ENCODE results near the gene TALDO1. TPM values are rescaled to one million over a fixed set of nuclear protein-coding genes. Genes with fewer than 3 reads are reported as not detected.

TALDO1 gene
- total and polyA plus RNA-seq, 3 donors from 2014 or later, result 84.8 to 88.1 (median 86.6) TPM

DNA sequence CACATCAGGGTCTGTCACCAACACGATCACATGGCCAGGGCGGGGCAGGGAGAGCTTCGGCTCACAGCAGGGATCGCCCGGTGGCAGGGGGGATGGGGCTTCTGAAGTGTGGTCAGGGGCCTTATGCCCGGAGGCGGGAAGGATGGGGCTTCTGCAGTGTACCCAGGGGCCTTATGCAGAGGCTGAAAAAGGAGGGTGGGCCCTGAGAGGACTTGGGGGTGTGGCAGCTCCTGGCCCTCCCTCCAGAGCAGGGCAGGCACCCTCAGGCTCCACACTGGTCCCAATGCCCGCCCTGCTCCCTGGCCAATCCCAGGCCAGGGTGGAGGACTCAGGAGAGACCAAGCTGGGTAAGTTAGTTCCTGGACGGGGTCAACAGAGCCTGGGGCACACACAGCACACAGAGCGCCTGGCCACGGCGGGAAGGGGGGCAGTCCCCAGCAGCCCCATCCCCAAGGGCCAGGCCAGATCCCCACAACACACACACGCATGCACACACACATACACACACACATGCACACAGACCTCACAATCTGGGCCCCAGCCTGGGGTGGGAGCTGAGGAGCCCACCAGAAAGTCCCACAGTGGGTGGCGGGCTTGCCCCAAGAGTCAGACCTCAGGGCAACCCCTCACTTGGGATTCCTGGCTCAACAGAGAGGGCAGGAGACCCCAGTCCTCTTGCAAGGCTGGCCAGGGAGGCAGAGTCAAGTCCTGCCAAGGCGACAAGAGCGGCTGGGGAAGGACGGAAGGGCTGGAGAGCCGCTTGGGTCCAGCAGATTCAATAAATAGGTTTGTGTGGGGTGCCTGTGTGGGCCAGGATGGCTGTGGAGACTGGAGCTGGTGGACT is 43.7 kb downstream of the TALDO1 start:
- H3K27ac ChIP-seq, result no peak overlapping the region
- H3K4me1 ChIP-seq, result peaks cover 15% of the 10 kb centered on the region
- WGBS, 2 donors, result 66 to 74% methylated on average over 6 to 18 of the region's 18 CpGs
- no peaks in the 10 kb centered on the region for H3K9me3 ChIP-seq
- H3K27me3 ChIP-seq, result no peaks in the 10 kb centered on the region
- TF ChIP-seq CTCF (IDR thresholded peaks at IDR 0.05) (no peak), POLR2A (IDR thresholded peaks at IDR 0.05) (no peak)
- H3K4me3 ChIP-seq, result no peak overlapping the region
- intact Hi-C loops (cut with DNase I; ENCODE audit: low total_unique reads), result no loop called here
- H3K36me3 ChIP-seq (ENCODE audit: low read depth, missing control alignments), result no peaks in the 10 kb centered on the region
- no peak for DNase-seq

- intact Hi-C loops (cut with DNase I; ENCODE audit: low total_unique reads), result no loop called here
- H3K4me3 ChIP-seq, result no peak overlapping the region
- H3K9me3 ChIP-seq, result no peaks in the 10 kb centered on the region
- DNase-seq, result no peak
- TF ChIP-seq CTCF (IDR thresholded peaks at IDR 0.05), result no peak
- no peak for TF ChIP-seq POLR2A (IDR thresholded peaks at IDR 0.05)
- WGBS, 2 donors, result 93 to 97% methylated on average over 11 to 49 of the region's 49 CpGs
- peaks cover 19% of the 10 kb centered on the region for H3K4me1 ChIP-seq
- no peaks in the 10 kb centered on the region for H3K36me3 ChIP-seq (ENCODE audit: low read depth, missing control alignments)
- no peaks in the 10 kb centered on the region for H3K27me3 ChIP-seq
- no peak overlapping the region for H3K27ac ChIP-seq
Measured at GRCh38 chr11:791658-792534, 44.6 kb downstream of the TALDO1 start.

- no peaks in the 10 kb centered on the region for H3K9me3 ChIP-seq
- no peak for TF ChIP-seq POLR2A (IDR thresholded peaks at IDR 0.05)
- no peak for TF ChIP-seq CTCF (IDR thresholded peaks at IDR 0.05)
- H3K4me3 ChIP-seq, result no peak overlapping the region
- H3K27me3 ChIP-seq, result no peaks in the 10 kb centered on the region
- DNase-seq, result no peak
- intact Hi-C loops (cut with DNase I; ENCODE audit: low total_unique reads), result no loop called here
- WGBS, 2 donors, result 93 to 94% methylated on average over 6 to 13 of the region's 15 CpGs
- peaks cover 23% of the 10 kb centered on the region for H3K4me1 ChIP-seq
- H3K27ac ChIP-seq, result no peak overlapping the region
- H3K36me3 ChIP-seq (ENCODE audit: low read depth, missing control alignments), result no peaks in the 10 kb centered on the region
Measured at GRCh38 chr11:792535-792821, 45.2 kb downstream of the TALDO1 start.

GRCh38 chr11:792873-793272 is 45.6 kb downstream of the TALDO1 start:
- intact Hi-C loops (cut with DNase I; ENCODE audit: low total_unique reads), result no loop called here
- Histone ChIP-seq H3K27me3 (no peaks in the 10 kb centered on the region), H3K9me3 (no peaks in the 10 kb centered on the region), H3K27ac (no peak overlapping the region), H3K4me3 (no peak overlapping the region), H3K36me3 (ENCODE audit: low read depth, missing control alignments) (no peaks in the 10 kb centered on the region), H3K4me1 (peaks cover 23% of the 10 kb centered on the region)
- TF ChIP-seq POLR2A (IDR thresholded peaks at IDR 0.05) (no peak), CTCF (IDR thresholded peaks at IDR 0.05) (no peak)
- DNase-seq, result no peak
- WGBS, 2 donors, result 91 to 95% methylated on average over 4 to 12 of the region's 13 CpGs

Data from testis (tissue), 3 donors.